LNCaP clone FGC (cell line): ENCODE measurements around the gene PGM2L1.
A peak's percentile ranks its signal among the peaks of the same experiment; 100 is the strongest.

ENCODE experiments used
- DNase-seq: peaks from one replicate; pipeline ENCODE4 v3.0.0-alpha.2; 2011; ENCODE audit warnings: low read depth
- H3K4me3 ChIP-seq: 2 replicates; pipeline ENCODE4 v1.5.1; 2011; ENCODE audit warnings: mild to moderate bottlenecking, low read depth, low read length, control low read depth
- TF ChIP-seq, protein P1 (sequence below): IDR thresholded peaks from 2 replicates; pipeline ENCODE4 v1.5.1; 2012; ENCODE audit warnings: mild to moderate bottlenecking; ENCODE audit not compliant: control insufficient read depth, insufficient read depth; ENCODE audit errors: extremely low read depth

Gene PGM2L1

DNA sequence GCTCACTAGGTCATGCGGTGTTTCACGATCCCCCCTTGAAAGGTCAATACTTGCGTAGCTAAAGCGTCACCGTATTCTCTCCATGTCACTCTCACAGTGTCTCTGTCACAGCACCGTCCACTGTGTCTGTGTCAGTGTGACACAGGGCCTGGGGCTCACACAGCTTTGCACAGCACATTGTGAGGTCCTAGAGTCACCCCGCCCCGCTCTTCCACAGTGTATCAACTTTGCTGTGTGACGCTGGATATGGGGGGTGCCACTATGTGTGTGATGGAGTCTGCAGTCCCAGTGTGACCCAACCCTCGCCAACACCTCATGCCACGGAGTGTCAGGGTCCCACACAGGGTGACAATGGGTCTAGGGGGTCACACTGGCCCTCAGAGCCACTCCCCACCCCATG, 87.4 kb downstream of the PGM2L1 start:
- TF ChIP-seq, protein P1, sequence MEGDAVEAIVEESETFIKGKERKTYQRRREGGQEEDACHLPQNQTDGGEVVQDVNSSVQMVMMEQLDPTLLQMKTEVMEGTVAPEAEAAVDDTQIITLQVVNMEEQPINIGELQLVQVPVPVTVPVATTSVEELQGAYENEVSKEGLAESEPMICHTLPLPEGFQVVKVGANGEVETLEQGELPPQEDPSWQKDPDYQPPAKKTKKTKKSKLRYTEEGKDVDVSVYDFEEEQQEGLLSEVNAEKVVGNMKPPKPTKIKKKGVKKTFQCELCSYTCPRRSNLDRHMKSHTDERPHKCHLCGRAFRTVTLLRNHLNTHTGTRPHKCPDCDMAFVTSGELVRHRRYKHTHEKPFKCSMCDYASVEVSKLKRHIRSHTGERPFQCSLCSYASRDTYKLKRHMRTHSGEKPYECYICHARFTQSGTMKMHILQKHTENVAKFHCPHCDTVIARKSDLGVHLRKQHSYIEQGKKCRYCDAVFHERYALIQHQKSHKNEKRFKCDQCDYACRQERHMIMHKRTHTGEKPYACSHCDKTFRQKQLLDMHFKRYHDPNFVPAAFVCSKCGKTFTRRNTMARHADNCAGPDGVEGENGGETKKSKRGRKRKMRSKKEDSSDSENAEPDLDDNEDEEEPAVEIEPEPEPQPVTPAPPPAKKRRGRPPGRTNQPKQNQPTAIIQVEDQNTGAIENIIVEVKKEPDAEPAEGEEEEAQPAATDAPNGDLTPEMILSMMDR = no peak
- peak overlapping the region; percentile 47 for H3K4me3 ChIP-seq
- no peak for DNase-seq

DNA sequence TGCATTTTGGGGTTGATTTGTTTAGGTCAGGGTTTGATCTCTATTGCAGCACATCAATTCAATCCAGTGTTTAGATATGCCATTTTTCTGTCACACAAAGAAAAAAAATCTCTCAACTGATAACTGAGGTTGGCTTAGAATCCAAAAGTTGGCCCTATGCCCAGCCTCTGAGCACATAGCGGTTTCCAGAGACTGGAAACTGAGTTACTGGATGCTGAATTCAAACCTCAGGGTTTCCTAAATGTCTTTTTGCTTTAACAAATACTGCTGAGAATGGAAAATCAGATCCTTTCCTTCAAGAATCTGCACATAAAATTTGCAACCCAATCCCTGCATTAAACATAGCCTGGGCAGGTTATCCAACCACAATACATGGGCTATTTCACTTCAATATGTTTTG, 90.8 kb downstream of the PGM2L1 start:
- TF ChIP-seq, protein P1 = no peak
- no peak for DNase-seq

DNA sequence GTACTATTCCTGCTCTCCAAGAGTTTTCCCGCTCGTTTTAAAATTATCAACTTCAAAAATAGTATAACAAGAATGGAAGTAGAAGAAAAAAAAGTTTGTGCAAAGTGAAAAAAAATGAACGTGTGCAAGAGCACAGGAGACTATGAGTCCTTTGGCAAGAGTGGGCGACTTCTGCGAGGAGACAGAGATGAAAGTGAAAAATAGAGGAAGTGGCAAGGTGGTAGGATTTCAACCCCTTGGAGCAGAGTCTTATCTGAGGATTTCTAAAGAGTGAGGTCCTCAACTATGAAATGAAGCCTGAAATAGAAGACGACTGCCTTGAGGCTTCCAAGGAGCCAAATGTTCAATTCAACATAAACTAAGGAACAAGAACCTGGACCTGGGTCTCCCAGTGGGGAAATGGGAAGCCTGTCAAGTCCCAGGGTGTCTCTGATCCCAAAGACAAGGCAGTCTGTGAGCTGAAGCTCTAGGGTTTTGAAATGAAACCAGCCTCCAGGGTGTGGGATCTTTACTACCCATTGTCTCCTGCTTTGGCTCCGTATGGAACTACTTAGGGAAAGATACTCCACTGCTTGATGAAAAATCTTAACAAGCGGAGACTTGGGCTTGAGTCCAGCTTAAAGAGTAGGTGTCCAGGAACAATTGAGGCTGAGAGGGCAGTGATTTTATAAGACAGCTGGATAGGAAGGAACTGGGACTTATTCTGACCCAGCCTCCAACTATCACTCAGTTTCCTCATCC, 91.6 kb downstream of the PGM2L1 start:
- no peak for DNase-seq
- TF ChIP-seq, protein P1 = no peak
- no peak overlapping the region for H3K4me3 ChIP-seq

More for the DNA sequence above, 90.8 kb downstream of the PGM2L1 start:
- H3K4me3 ChIP-seq = no peak overlapping the region

DNA sequence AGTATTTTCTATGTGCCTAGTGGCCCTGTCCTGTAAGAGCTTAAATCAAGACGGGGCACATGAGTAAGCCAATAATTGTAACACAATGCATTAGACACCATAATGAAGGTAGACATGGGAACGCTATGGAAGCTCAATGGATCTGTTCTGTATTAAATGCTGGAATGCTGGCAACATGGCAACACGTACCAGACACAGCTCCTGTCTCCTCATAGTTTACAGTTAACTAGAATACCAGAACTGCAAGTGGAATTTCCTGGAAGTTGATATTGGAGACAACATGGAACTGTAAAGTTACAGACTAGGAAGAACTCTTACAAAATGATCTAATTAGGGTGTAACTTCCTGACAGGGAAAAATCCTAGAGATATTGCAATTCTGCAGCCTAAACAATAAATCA, 99.2 kb downstream of the PGM2L1 start:
- H3K4me3 ChIP-seq = no peak overlapping the region
- TF ChIP-seq, protein P1 = no peak
- no peak for DNase-seq

DNA sequence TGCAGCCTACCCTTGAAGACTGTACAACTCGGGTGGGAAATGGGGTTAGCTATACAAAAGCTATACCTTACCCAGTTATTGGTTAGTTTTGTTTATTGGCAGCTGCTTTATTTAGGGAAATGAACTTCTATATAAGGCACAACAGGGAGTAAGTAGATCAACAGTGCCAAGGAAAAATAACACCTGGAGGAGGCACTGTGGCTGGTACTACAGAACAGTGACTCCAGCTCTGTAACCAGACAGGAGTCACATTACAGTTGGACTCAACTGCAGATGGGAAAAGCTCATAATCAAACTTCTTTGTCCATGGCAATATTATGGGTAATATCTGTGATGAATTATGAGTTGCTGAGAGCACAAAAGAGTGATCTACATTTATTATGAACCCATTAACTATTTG, 100.7 kb downstream of the PGM2L1 start:
- TF ChIP-seq, protein P1 = no peak
- H3K4me3 ChIP-seq = no peak overlapping the region
- no peak for DNase-seq

DNA sequence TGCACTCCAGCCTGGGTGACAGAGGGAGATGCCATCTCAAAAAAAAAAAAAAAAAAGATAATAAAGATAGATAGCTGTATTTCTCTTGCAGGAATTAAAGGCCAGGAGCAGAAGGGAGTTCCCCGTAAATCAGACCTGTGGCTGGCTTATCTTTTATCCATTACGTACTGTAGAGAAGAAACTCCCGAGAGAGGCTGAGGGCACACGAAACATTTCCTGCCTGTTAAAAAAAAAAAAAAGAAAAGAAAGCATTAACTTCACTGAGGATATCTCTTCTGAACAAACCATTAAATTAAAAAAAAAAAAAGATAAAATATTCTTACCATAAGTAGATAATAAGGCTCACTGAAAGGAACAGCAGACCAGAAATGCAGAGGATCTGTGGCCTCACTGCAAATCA, 109.3 kb downstream of the PGM2L1 start:
- no peak overlapping the region for H3K4me3 ChIP-seq
- TF ChIP-seq, protein P1 = no peak
- DNase-seq = no peak

DNA sequence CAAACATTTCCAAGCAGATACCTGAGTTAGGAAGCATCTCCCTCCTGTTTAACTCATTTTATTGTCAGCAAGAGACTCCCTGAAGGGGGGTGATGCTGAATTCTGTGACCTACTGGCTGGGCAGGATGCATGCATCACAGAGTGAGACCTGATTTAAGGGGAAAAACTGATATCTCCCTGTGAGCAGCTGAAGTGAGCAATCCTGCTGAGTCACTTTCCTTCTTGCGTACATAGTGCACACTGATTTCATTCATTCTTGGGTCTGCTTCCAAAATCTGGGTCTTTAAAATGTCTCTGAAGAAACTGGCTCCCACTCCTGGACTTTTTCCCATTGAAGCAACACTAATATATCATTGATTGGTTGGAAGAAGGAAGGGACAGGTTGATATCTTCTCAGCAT, 110.1 kb downstream of the PGM2L1 start:
- TF ChIP-seq, protein P1 = no peak
- no peak overlapping the region for H3K4me3 ChIP-seq
- DNase-seq = peak; percentile 21
